Gastroesophageal sphincter (tissue), 3 donors: ENCODE measurements around the gene SLC2A6.
A peak's percentile ranks its signal among the peaks of the same experiment; 100 is the strongest.

ENCODE experiments used
- EP300 ChIP-seq: sonication (generic); formaldehyde crosslinking; IDR thresholded peaks from one replicate; pipeline ENCODE4 v1.6.1; 2017; ENCODE audit warnings: antibody characterized with exemption, mild to moderate bottlenecking
- POLR2A ChIP-seq, 2 donors: fragments of 450-650 bp; IDR thresholded peaks; one replicate each; pipeline ENCODE4 v1.6.1; 2017; ENCODE audit warnings: antibody characterized with exemption in 2 of 2, mild to moderate bottlenecking in 2 of 2, moderate library complexity in 1 of 2
- POLR2AphosphoS5 ChIP-seq: sonication (generic); formaldehyde crosslinking; IDR thresholded peaks from one replicate; pipeline ENCODE4 v1.6.1; 2017; ENCODE audit warnings: antibody characterized with exemption
- TF ChIP-seq, protein P1 (sequence below), 4 experiments: fragments of 200-600 bp in 2 of 4; fragments of 450-650 bp in 2 of 4; sonication (generic) in 1 of 4; IDR thresholded peaks; one replicate each; pipeline ENCODE4 v1.5.1; 2017 to 2019; ENCODE audit warnings: antibody characterized with exemption in 4 of 4, mild to moderate bottlenecking in 2 of 4, moderate library complexity in 2 of 4

DNA sequence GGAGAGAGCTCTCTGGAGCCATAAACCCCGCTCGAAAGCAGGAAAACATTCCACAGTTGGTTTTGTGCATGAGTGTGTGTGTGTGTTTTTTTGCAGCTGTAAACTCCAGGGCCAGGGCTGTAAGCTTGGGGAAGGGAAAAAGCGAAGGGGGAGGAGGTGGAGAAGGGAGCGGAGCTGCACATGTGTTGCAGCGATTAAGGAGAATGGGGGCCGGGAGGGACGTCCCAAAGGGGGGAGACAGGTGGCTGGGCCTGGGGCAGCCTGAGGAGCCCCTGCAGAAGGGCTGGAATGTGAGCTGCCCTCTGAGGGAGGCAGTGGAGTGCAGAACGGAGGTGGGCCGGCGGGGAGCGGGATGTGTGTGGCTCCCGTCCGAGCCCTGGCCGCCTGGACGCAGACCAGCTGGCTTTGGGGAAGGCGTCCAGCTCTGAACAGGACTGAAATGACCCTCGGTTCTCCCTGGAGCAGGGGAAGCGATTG is 48.6 kb upstream of the SLC2A6 start:
- no peak for TF ChIP-seq POLR2A (IDR thresholded peaks at IDR 0.05)
- TF ChIP-seq, protein P1, sequence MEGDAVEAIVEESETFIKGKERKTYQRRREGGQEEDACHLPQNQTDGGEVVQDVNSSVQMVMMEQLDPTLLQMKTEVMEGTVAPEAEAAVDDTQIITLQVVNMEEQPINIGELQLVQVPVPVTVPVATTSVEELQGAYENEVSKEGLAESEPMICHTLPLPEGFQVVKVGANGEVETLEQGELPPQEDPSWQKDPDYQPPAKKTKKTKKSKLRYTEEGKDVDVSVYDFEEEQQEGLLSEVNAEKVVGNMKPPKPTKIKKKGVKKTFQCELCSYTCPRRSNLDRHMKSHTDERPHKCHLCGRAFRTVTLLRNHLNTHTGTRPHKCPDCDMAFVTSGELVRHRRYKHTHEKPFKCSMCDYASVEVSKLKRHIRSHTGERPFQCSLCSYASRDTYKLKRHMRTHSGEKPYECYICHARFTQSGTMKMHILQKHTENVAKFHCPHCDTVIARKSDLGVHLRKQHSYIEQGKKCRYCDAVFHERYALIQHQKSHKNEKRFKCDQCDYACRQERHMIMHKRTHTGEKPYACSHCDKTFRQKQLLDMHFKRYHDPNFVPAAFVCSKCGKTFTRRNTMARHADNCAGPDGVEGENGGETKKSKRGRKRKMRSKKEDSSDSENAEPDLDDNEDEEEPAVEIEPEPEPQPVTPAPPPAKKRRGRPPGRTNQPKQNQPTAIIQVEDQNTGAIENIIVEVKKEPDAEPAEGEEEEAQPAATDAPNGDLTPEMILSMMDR (IDR thresholded peaks at IDR 0.05) = no peak
- peak; percentile 25 for TF ChIP-seq POLR2AphosphoS5
- TF ChIP-seq EP300 = no peak
